ENCODE results near the gene SPTA1.
"Not testable (repeated sequence)": the region's sequence is repeated elsewhere in the genome, so short reads cannot be mapped to it uniquely, and the experiment has no call there.

The SPTA1 gene

DNA sequence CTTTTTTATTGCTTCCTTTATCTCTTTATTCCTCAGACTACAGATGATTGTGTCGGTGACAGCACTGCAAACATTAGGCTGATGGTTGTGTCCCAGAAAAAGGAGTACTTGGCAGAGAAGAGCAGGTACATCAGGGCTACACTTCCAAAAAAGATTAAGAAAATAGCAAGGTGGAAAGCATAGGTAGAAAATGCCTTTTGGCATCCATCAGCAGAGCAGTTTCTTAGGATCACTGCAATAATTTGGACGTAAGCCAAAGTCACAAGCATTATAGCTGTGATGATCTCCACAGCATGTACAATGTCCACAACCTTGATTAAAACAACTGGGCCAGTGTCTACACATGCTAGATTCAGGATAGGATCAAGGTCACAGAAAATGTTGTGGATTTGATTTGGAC is 8.1 kb upstream of the SPTA1 start:
- TF ChIP-seq, protein P1, sequence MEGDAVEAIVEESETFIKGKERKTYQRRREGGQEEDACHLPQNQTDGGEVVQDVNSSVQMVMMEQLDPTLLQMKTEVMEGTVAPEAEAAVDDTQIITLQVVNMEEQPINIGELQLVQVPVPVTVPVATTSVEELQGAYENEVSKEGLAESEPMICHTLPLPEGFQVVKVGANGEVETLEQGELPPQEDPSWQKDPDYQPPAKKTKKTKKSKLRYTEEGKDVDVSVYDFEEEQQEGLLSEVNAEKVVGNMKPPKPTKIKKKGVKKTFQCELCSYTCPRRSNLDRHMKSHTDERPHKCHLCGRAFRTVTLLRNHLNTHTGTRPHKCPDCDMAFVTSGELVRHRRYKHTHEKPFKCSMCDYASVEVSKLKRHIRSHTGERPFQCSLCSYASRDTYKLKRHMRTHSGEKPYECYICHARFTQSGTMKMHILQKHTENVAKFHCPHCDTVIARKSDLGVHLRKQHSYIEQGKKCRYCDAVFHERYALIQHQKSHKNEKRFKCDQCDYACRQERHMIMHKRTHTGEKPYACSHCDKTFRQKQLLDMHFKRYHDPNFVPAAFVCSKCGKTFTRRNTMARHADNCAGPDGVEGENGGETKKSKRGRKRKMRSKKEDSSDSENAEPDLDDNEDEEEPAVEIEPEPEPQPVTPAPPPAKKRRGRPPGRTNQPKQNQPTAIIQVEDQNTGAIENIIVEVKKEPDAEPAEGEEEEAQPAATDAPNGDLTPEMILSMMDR (conservative IDR thresholded peaks at IDR 0.05): no peak
- H3K27ac ChIP-seq: no peak overlapping the region

DNA sequence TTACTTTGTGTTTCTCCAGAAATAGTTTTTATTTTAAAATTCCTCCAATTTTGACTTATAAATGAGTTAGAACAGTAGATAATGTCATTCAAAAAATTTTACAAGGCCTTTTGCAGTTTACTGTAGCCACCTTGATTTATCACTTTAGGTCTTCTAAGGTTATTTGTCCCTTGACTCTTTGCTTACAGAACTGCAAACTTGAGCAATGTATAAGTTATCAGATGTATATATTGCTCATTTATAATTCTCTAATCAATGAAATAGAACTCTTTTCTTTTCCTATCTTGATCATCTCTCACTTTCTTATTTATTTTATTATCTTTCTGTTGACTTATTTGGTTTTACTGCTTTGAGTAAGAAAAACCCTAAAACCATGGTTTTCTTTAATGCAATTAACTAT is 5.8 kb upstream of the SPTA1 start:
- TF ChIP-seq, protein P1 (conservative IDR thresholded peaks at IDR 0.05): no peak

DNA sequence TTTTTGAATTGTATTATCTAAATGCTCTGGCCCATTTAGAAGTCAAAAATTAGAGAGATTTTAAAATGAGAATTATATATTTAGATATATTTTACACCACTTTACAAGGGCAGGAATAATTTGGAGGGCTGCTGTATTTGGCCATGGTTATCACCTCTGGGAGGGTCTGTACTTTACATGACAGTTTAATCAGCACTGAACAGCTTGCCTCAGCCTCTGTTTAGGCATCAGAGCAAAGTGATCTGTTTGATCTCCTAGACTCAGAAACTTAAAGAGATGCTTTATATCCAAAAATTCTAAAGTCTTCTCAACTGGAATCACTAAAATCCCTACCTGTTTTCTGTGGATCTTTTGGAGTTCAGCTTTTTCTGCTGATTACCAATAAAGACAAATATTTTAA is 5.4 kb upstream of the SPTA1 start:
- TF ChIP-seq, protein P1 (conservative IDR thresholded peaks at IDR 0.05): no peak
- H3K27ac ChIP-seq: no peak overlapping the region

More for the DNA sequence above, 5.8 kb upstream of the SPTA1 start:
- no peak overlapping the region for H3K27ac ChIP-seq

DNA sequence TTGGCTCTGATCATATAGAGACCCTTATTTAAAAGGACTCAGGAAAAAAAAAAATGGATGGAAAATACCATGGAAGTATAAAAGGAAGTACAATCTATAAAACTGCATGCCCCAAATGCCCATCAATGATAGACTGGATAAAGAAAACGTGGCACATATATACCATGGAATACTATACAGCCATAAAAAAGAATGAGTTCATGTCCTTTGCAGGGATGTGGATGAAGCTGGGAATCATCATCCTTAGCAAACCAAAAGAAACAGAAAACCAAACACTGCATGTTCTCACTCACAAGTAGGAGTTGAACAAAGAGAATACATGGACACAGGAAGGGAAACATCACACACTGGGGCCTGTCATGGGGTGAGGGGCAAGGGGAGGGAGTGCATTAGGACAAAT is 4.6 kb upstream of the SPTA1 start:
- not testable (repeated sequence) for H3K27ac ChIP-seq

DNA sequence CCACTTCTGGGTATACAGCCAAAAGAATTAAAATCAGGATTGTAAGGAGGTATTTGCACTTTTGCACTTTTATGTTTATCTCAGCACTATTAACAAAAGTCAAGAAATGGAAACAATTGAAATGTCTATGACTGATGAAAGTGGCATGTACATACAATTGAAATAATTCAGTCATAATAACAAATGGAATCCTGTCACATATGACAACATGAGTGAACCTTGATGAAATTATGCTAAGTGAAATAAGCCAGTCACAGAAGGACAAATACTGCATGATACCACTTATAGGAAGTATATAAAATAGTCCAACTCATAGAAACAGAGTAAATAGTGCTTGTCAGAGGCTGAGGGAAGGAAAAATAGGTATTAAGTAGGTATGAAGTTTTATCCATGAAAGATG is 3.4 kb upstream of the SPTA1 start:
- no peak overlapping the region for H3K27ac ChIP-seq
- TF ChIP-seq, protein P1 (conservative IDR thresholded peaks at IDR 0.05): no peak

DNA sequence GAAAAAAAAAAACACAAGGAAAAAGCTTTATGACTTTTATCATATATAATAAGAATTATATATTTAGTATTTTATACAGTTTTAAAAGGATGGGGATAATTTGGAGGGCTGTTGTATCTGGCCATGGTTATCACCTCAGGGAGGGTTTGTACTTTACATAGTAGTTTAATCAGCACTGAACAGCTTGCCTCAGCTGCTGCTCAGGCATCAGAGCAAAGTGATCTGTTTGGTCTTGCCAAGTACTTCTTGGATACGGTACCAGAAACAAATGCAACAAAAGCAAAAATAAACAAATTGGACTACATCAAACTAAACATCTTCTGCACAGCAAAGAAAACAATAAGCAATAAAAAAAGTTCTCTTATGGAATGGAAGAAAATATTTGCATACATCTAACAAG is 2.6 kb upstream of the SPTA1 start:
- TF ChIP-seq, protein P1 (conservative IDR thresholded peaks at IDR 0.05): no peak
- no peak overlapping the region for H3K27ac ChIP-seq

DNA sequence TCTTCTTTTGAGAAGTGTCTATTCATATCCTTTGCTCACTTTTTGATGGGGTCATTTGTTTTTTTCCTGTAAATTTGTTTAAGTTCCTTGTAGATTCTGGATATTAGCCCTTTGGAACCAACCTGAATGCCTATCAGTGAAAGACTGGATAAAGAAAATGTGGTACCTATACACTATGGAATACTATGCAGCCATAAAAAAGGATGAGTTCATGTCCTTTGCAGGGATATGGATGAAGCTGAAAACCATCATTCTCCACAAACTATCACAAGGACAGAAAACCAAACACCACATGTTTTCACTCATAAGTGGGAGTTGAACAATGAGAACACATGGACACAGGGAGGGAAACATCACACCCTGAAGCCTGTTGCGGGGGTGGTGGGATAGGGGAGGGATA is 1.8 kb upstream of the SPTA1 start:
- H3K27ac ChIP-seq: not testable (repeated sequence)

DNA sequence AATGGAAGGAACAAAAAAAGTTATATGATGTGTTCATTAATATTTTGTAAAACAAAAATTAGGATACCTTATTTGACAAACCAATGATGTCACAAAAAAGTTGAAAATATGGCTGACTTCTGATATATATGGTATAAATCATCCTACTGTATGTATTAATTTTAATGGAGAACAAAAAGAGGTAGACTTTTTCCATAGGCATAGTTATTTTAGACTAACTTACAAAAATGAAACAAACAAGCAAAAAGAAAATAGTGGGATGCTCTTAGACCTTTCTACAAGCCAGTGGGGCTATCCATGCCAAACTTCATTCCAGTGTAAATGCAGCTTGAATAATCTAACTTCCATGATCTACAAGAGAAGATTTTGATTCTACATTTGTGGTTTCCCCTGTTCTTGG is 522 bp upstream of the SPTA1 start:
- TF ChIP-seq, protein P1 (conservative IDR thresholded peaks at IDR 0.05): no peak
- H3K27ac ChIP-seq: no peak overlapping the region

DNA sequence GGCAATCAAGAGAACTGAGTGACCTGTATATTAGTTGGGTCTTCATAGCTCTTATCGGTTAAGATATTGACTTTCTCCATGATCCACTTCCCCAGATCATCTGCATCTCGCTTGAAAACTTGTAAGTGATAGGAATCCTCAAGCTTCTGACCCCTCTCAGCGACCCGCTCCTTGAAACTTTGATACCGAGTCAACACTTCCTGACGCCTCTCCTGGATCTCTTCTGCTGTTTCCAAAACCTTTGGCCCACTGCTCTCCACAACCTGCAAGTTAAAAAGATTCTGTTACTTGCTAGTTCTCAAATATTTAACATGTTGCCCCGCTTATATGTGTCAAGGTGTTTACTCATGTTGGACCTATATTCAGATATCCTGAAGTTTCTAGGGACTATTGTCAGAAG is 1.4 kb downstream of the SPTA1 start:
- H3K27ac ChIP-seq: no peak overlapping the region
- TF ChIP-seq, protein P1 (conservative IDR thresholded peaks at IDR 0.05): no peak

Measured in VCaP (cell line).